Effector memory CD4-positive, alpha-beta T cell (primary cell): ENCODE results near the gene CDH23.

Experiments used
- DNase-seq, 3 donors: peaks; one replicate each; pipeline ENCODE4 v3.0.0-alpha.2; 2020
- H3K27ac ChIP-seq: 2 replicates; pipeline ENCODE4 v1.7.0; 2013; ENCODE audit warnings: mild to moderate bottlenecking, low read length, moderate library complexity; ENCODE audit not compliant: insufficient read depth, poor library complexity, severe bottlenecking
- H3K27me3 ChIP-seq: replicated peaks from 2 replicates; pipeline ENCODE4 v1.7.0; 2013; ENCODE audit warnings: mild to moderate bottlenecking, low read length; ENCODE audit not compliant: insufficient read depth, control insufficient read depth, poor library complexity, severe bottlenecking
- H3K36me3 ChIP-seq: 2 replicates; pipeline ENCODE4 v1.7.0; 2013; ENCODE audit warnings: mild to moderate bottlenecking, low read length, moderate library complexity; ENCODE audit not compliant: control insufficient read depth, insufficient read depth
- H3K4me1 ChIP-seq: 2 replicates; pipeline ENCODE4 v1.7.0; 2013; ENCODE audit warnings: low read length, mild to moderate bottlenecking; ENCODE audit not compliant: control insufficient read depth, insufficient read depth, poor library complexity, severe bottlenecking
- H3K4me3 ChIP-seq: 2 replicates; pipeline ENCODE4 v1.7.0; 2013; ENCODE audit warnings: low read length, low read depth, mild to moderate bottlenecking; ENCODE audit not compliant: insufficient read depth, poor library complexity, severe bottlenecking
- H3K9me3 ChIP-seq: 2 replicates; pipeline ENCODE4 v1.7.0; 2013; ENCODE audit warnings: mild to moderate bottlenecking, low read length, moderate library complexity; ENCODE audit not compliant: control insufficient read depth

Gene CDH23

GRCh38 chr10:71712170-71712569, 315.4 kb downstream of the CDH23 start:
- H3K27ac ChIP-seq: peak overlapping the region; percentile 77
- H3K27me3 ChIP-seq: no peaks in the 10 kb centered on the region
- peaks cover 57% of the 10 kb centered on the region for H3K4me1 ChIP-seq
- no peaks in the 10 kb centered on the region for H3K9me3 ChIP-seq
- no peak overlapping the region for H3K4me3 ChIP-seq
- no peak for DNase-seq
- H3K36me3 ChIP-seq: no peaks in the 10 kb centered on the region

DNA sequence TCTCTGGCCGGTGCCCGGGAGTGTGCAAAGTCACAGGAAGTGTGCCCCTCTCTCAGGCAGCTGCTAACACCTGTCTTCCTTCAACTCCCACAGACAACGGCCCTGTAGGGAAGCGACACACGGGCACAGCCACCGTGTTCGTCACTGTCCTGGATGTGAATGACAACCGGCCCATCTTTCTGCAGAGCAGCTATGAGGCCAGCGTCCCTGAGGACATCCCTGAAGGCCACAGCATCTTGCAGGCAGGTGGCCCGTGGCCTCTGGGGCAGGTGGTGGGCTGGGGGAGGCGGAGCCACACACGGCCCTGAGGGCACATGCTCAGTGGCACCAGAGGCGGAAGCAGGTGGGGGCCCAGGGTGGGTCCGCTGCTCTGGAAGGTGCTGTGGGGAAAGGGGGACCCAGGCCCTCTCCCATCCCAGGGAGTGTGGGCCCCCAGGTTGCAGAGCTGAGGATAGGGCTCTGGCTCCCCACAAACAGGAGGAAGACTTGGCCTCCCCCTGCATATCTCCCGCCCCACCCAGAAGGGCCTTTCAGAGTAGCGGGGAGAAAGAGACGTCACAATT, 315.9 kb downstream of the CDH23 start:
- H3K4me3 ChIP-seq: no peak overlapping the region
- H3K27me3 ChIP-seq: no peaks in the 10 kb centered on the region
- H3K4me1 ChIP-seq: peaks cover 60% of the 10 kb centered on the region
- peak overlapping the region; percentile 77 for H3K27ac ChIP-seq
- H3K36me3 ChIP-seq: no peaks in the 10 kb centered on the region
- no peaks in the 10 kb centered on the region for H3K9me3 ChIP-seq
- DNase-seq: no peak

- H3K4me1 ChIP-seq: peaks cover 53% of the 10 kb centered on the region
- no peaks in the 10 kb centered on the region for H3K27me3 ChIP-seq
- H3K4me3 ChIP-seq: peak overlapping the region; percentile 35
- H3K36me3 ChIP-seq: no peaks in the 10 kb centered on the region
- H3K27ac ChIP-seq: peak overlapping the region; percentile 77
- no peaks in the 10 kb centered on the region for H3K9me3 ChIP-seq
- DNase-seq: no peak
These were observed 316.7 kb downstream of the CDH23 start for GRCh38 chr10:71713135-71714030.

DNA sequence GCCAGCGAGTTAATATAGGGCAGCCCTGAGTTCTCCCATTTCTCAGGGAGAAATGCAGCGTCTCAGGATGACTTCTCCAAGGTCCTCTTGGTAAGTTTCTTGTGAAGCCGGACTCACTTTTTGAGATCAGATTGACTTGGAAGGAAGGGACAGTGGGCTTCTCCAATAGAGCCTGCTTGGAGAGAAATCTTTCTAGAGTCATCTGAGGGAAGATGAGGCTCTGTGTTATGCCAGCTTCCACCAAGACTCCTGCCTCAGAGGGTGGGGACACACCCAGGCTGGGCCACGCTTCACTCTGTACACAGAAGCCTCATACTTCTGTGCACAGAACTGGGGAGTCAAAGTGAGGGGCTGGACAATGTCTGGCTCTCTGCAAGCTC, 317.3 kb downstream of the CDH23 start:
- Histone ChIP-seq H3K9me3 (no peaks in the 10 kb centered on the region), H3K4me1 (peaks cover 48% of the 10 kb centered on the region), H3K36me3 (no peaks in the 10 kb centered on the region), H3K4me3 (peak overlapping the region; percentile 35), H3K27me3 (no peaks in the 10 kb centered on the region), H3K27ac (peak overlapping the region; percentile 77)
- DNase-seq: no peak

- Histone ChIP-seq H3K4me1 (peaks cover 48% of the 10 kb centered on the region), H3K4me3 (peak overlapping the region; percentile 35), H3K27ac (peak overlapping the region; percentile 77), H3K9me3 (no peaks in the 10 kb centered on the region), H3K27me3 (no peaks in the 10 kb centered on the region), H3K36me3 (no peaks in the 10 kb centered on the region)
- DNase-seq: no peak
These were observed 317.9 kb downstream of the CDH23 start for GRCh38 chr10:71714592-71714991.

DNA sequence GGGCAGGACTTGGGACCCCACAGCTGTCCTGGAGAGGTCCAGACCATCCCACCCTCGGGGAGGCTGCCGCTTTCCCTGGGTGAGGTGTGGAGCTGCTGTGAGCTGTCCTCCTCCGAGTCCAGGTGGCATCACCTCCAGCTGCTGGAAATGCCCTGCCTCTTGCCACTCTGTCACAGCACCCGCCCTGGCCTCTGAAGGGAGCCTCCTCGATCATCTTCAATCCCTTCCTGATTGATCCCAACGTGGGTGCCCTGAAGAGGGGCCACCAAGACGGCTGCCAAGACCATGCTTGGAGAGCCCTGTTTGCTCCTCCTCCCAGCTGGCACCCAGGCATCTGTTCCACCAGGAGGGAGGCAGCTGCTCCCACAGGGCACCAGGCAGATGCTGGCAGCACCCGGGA, 318.3 kb downstream of the CDH23 start:
- peaks cover 48% of the 10 kb centered on the region for H3K4me1 ChIP-seq
- DNase-seq: no peak
- peak overlapping the region; percentile 77 for H3K27ac ChIP-seq
- no peaks in the 10 kb centered on the region for H3K27me3 ChIP-seq
- H3K9me3 ChIP-seq: no peaks in the 10 kb centered on the region
- H3K4me3 ChIP-seq: peak overlapping the region; percentile 35
- H3K36me3 ChIP-seq: no peaks in the 10 kb centered on the region

GRCh38 chr10:71715860-71716259, 319.1 kb downstream of the CDH23 start:
- Histone ChIP-seq H3K4me1 (peaks cover 52% of the 10 kb centered on the region), H3K36me3 (no peaks in the 10 kb centered on the region)

GRCh38 chr10:71716426-71716825, 319.7 kb downstream of the CDH23 start:
- no peak overlapping the region for H3K27ac ChIP-seq
- no peak overlapping the region for H3K4me3 ChIP-seq
- peaks cover 54% of the 10 kb centered on the region for H3K4me1 ChIP-seq
- H3K27me3 ChIP-seq: no peaks in the 10 kb centered on the region
- H3K36me3 ChIP-seq: no peaks in the 10 kb centered on the region
- DNase-seq: no peak
- H3K9me3 ChIP-seq: no peaks in the 10 kb centered on the region

More at GRCh38 chr10:71715860-71716259, 319.1 kb downstream of the CDH23 start:
- Histone ChIP-seq H3K4me3 (no peak overlapping the region), H3K27me3 (no peaks in the 10 kb centered on the region), H3K9me3 (no peaks in the 10 kb centered on the region), H3K27ac (no peak overlapping the region)
- no peak for DNase-seq

DNA sequence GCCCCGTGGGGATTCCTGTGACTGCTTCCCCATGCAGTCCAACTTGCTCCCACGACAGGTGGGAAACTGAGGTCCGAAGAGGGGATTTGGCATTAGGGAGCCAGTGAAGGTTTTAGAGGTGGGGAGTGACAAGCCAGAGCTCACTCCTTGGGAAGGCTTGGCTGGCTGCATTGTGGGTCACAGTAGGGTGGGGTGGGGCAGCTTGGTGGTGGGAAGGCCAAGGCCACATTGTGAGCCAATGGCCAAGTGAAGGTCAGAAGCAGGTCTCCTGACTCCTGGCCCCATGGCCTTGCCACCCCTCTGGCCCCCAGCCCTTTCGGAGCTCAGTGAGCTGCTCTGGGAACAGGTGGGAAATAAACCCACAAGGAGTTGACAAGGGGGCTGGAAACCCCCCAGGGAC, 320.3 kb downstream of the CDH23 start:
- H3K27me3 ChIP-seq: no peaks in the 10 kb centered on the region
- no peak overlapping the region for H3K4me3 ChIP-seq
- peaks cover 57% of the 10 kb centered on the region for H3K4me1 ChIP-seq
- H3K27ac ChIP-seq: no peak overlapping the region
- H3K9me3 ChIP-seq: no peaks in the 10 kb centered on the region
- DNase-seq: no peak
- no peaks in the 10 kb centered on the region for H3K36me3 ChIP-seq

DNA sequence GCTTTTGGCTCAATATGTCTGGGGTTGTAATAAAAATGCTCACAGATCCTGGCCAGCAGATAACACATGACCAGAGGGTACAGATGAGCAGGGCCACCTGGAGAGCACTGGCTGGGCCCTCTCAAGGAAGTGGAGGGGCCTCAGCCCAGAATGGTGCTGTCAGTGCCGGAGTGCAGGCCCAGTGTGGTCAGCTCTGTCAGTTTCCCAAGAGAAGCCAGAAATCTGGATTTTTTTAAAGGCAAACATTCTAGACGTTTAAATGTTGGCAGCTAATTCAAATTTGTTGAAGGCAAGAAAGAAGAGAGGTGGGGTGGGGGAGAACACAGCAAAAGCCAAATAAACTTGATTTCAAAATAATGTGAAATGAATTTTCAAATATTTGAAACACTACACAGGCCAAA, 320.8 kb downstream of the CDH23 start:
- no peak for DNase-seq
- H3K27ac ChIP-seq: no peak overlapping the region
- H3K36me3 ChIP-seq: no peaks in the 10 kb centered on the region
- no peak overlapping the region for H3K4me3 ChIP-seq
- H3K4me1 ChIP-seq: peaks cover 53% of the 10 kb centered on the region
- H3K9me3 ChIP-seq: no peaks in the 10 kb centered on the region
- no peaks in the 10 kb centered on the region for H3K27me3 ChIP-seq
